HG03066 (cell line): ENCODE measurements around the gene CASZ1.

ENCODE experiments used
- ATAC-seq: cut with Tn5 transposase; IDR thresholded peaks from one replicate; pipeline ENCODE4 v1.9.1; 2021; ENCODE audit warnings: low read depth; ENCODE audit not compliant: unreplicated experiment

The CASZ1 gene

GRCh38 chr1:10677491-10678391, 118.7 kb downstream of the CASZ1 start:
- ATAC-seq: no peak

GRCh38 chr1:10676963-10677362, 119.5 kb downstream of the CASZ1 start:
- no peak for ATAC-seq

- ATAC-seq: no peak
Observed at GRCh38 chr1:10675813-10676212, 120.6 kb downstream of the CASZ1 start.

- no peak for ATAC-seq
Observed at GRCh38 chr1:10674700-10675609, 121.5 kb downstream of the CASZ1 start.

DNA sequence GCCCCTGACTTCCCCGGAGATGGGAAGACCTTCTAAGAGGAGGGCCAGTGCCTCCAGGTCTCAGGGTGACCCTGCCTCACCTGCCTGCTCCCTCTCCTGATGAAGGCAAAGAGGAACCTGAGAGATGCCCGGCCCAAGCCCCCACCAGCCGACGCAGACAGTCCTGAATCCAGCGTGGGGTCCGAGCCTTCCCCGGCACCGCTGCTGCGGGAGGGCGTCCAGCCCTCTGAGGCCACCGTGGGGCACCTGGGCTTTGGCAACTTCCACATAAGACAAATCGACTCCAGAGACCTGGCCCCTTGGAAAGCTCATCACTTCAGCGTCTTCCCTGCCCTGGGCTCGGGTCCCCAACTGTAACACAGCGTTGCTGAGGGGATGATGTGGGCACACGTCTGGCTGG, 122.2 kb downstream of the CASZ1 start:
- no peak for ATAC-seq

- no peak for ATAC-seq
Observed at GRCh38 chr1:10673109-10673711, 123.2 kb downstream of the CASZ1 start.

GRCh38 chr1:10672343-10673050, 123.9 kb downstream of the CASZ1 start:
- no peak for ATAC-seq

DNA sequence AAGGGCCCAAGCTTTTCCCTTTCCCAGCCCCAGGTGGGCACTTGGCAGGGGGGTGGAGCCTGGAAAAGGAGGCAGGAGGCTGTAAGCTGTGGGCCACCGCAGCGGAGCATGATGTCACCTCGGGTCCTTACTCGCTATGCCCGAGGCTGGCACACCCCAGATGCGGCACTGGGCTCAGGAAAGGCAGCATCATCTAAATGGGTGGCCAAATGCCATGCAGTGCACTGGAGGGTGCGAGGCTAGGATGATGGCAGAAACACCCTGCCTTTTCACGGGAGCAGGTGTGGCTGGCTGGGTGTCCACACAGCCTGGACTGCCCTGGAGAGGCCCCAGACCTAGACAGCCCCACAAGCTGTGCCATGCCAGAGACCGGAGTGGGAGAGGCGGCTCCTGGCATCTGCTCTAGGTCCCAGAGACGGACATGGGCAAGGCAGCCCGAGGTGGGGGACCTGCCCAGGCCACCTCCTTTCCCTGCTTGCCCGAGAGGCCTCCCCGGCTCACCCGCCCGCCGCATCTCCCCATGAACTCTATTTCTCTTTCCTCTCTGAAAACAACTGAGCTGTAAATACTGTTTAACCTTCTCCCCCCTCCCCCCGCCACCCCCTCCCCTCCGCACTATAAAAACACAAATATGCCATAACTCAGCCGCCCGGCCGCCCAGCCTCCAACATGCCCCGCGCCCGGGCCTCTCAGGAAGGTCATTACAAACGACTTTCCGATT, 124.7 kb downstream of the CASZ1 start:
- no peak for ATAC-seq

DNA sequence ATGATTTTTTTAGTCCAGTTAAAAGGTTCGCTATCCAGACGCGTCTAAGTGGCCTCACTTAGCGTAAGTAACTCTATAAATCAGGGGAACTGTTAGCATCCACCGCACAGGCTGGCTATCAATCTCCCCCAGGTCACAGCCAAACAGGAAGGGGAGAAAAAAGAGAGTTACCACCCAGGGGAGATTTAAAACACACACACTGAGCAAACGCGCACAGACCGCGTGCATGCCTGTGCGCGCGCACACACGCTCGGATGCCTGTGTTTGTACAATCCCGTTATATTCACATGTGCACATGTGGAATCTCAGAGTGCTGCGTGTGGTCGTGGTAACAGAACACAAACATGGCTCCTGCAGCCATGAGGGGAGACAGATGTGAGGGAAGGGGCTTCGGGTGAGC, 125.4 kb downstream of the CASZ1 start:
- no peak for ATAC-seq

DNA sequence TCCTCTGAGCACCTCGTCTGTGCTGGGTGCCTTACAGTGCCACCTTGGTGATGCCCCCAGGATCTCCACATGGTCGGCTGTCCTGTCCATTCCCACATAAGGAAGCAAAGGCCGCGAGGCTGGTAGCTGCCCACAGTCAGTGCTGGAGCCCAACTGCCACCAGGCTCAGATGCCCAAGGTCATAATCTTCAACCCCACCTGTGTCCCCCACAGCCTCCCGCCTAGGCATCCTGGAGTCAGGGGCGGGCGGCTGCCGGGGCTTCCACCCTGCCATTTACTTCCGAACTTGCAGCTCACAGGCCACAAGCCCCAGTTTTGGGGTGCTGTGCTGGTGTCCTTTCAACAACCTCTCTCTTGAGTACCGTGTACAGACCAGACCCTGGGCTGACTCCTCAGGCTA, 126.3 kb downstream of the CASZ1 start:
- ATAC-seq: no peak

DNA sequence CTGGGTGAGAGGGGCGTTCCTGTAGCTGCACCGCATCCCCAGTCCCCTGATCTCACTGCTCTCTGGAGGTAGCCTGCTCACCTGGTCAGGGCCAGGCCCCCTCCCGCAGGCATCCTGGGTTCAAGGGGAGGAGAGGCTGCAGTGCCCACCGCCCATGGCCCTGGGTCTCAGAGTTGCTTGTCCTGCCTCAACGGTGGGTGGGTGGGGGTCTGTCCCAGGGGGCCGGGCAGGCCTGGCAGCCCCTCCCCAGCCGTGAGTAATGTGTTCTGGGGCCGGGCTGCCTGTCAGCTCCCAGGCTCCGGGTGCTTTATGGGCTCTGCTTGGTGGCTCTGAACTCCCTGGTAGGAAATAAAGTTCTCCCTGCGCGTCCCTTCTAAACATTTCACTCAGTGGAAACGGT, 126.9 kb downstream of the CASZ1 start:
- no peak for ATAC-seq

DNA sequence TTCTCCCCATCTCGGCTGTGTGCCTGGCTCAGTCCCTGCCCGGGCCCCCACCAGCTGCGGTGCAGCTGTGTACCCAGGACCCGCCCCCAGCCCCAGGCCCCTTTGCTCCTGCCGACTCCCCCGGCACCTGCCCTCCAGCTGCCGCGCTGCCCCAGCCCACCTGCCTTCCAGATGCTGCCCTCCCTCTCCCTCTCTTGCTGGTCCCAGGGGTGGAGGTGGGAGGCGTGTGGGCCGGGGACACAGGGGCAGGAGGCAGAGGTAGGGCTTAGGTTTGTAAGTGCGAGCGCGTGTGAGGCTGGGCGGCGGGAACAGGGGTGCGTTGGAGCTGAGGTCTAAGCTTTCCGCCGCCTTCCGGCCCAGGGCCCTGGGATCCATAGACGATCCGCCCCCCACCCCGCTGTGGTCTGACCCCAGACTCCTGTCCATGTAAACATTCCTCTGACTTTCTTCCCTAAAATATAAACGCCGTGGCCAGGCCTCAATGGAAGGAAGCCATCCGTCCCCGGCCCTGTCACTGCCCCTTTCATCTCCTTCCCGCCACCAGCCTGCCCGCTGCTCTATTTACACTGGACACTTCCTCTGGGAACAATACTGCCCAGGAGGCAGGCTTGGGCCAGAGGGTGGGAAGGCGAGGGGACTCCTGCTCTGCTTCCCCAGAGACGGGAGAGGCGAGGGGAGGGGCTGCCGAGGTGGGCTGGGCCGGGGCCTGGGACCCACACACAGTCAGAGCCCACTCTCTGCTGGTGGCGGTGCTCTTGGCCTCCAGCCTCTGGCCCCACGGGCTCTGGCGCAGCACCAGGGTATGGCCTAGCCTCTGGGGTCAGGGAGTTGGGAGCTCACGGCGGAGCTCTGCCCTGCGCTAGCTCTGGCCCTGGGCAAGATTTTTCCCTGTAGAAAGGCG, 128.3 kb downstream of the CASZ1 start:
- no peak for ATAC-seq

GRCh38 chr1:10665930-10666850, 130.3 kb downstream of the CASZ1 start:
- no peak for ATAC-seq

- ATAC-seq: no peak
Observed at GRCh38 chr1:10665226-10665625, 131.2 kb downstream of the CASZ1 start.

- no peak for ATAC-seq
Observed at GRCh38 chr1:10664251-10664650, 132.2 kb downstream of the CASZ1 start.

GRCh38 chr1:10663678-10664035, 132.8 kb downstream of the CASZ1 start:
- no peak for ATAC-seq

- no peak for ATAC-seq
Observed at GRCh38 chr1:10662824-10663677, 133.4 kb downstream of the CASZ1 start.
